8988T (cell line): ENCODE data around the gene SPRR1A.

Experiments used
- DNase-seq: peaks from one replicate; pipeline ENCODE4 v3.0.0; 2011

The SPRR1A gene, protein sequence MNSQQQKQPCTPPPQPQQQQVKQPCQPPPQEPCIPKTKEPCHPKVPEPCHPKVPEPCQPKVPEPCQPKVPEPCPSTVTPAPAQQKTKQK

DNA sequence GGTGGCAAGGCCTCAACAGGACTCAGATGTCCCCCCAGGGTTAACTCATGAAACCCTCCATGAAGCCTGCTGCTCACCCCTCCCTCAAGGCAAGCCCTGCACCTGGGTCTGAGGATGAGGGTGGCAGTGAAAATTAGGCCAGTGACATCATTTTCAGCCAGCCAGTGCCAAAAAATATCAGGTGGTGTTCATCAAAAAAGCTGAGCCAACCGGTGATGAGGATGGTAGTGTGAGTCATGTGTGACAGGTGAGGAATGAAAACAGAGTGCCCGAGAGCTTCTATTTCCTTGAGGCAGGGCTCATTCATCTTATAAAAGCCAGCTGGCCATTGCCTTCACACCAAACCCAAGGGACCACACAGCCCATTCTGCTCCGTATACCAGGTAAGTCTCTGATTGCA is at the start of gene SPRR1A:
Gene SPRR1A (plus strand): TSS at position 339 of the 400 bp plus-strand sequence. CDS start 1,150 bp downstream, outside the sequence.
- DNase-seq: no peak

DNA sequence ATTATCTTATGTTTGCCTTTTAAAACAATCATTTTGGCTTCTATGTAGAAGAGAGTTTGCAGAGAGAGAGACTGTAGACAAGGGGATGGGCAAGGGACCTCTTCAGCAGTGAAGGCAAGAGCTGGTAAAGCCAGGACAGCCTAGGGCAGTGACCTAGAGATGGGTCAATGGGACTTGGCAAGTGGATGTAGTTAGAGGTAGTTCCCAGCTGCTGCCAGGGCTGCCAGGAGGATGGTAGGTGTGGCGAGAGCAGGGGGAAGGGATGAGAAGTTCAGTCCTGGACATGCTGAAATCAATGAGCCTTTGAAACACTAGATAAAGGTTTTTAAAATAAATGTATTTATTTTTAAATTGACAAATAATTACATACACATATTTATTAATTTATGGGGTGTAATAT is 43.3 kb upstream of the SPRR1A start:
- DNase-seq: no peak

DNA sequence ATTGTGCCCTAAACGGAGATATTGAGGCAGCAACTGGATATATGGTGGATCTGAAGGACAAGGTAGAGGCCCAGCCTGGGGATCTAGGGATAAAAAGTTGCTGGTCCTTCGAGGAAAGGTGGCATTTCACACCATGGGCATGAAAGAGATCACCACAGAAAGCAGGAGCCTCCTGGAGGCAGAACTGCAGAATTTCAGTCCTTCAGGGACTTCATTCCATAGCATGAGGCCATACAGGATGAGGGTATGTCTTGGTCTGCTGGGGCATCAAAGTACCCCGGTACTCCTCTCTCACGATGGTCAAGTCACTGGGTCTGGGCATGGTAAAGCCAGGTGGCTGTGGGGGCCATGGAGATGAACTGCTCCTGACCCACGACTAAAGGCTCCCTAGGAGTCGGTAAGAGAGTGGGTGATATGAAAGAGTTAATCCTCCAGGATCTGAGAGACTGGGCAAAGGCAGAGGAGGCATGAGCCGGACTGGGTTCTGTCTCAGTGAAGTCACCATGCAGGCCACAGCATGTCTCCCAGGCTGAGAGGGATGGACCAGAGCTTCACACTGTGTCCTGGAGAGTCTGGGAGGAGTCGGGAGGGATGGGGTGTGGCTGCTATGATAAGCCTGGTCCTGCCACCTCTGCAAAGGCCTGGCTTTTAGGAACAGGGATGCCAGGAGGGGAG is 42.7 kb upstream of the SPRR1A start:
- DNase-seq: no peak

- no peak for DNase-seq
These were observed 41.7 kb upstream of the SPRR1A start for GRCh38 chr1:152942161-152942560.

GRCh38 chr1:152946248-152946647 is 37.6 kb upstream of the SPRR1A start:
- no peak for DNase-seq

DNA sequence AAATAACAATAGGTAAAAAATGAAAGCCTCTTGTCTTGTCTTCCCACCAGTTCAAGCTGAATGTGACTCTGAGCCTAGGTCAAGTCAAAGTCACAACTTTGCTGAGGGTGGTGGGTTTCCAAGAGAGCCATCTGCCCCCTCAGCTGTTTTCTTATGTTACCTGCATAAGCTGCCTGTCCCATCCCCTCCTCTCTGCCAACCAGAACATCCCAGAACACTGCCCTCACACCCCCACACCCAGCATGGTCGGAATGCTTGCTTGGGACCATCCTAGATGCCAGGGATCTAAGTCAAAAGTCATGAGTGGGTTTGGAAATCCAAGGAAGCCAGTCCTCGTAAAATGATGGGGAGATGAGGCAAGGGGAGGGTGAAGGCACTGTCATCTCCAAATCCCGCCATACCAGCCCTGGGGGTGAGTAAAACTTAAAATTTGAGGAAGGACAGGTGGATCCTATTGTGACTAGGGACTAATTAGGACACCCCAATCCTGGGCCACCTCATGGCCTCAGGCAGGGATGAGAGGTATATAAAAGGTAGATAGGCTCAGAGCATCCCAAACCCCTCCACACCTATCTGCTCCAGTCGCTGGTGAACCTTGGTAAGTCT is 37.1 kb upstream of the SPRR1A start, which contains the start of gene SPRR5:
Gene SPRR5 (plus strand): TSS at position 556 of the 606 bp plus-strand sequence. CDS start 1,349 bp downstream, outside the sequence.
- no peak for DNase-seq

DNA sequence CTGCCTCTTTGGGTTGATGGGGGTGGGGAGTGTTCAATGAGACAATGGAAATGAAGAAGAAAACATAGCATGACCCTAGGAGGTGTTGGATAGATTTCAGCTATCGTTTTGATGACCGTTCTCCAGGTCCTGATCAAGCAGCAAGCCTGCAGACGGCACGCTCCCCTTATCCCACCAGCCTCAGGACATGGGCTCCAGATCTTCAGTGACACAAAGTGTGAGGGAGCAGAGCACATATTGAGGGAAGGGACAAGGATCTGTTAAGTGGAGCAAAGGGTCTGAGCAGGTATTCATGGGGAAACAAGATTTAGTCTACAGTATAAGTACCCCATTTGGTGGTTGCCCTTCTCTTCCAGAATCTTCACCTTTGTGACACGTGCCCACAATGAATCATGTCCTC is 32.2 kb upstream of the SPRR1A start:
- no peak for DNase-seq

DNA sequence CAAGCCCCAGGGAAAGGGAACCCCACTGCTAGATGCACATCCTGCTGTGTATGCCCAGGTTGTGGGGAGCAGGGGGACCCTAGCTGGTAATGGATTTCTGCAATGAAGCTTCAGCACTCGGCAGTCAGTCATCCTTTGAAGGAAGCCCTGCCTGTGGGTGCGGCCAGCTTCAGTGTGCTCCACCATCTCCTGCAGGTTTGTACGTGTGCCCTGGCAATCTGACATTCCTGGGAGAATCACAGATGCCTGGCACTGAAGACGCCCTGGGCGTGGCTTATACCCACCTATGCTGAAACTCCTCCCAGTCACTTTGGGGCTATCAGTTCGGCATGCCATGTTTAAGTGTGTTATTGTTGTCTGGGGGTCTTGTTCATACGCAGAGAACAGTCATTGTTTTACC is 30.1 kb upstream of the SPRR1A start:
- no peak for DNase-seq

DNA sequence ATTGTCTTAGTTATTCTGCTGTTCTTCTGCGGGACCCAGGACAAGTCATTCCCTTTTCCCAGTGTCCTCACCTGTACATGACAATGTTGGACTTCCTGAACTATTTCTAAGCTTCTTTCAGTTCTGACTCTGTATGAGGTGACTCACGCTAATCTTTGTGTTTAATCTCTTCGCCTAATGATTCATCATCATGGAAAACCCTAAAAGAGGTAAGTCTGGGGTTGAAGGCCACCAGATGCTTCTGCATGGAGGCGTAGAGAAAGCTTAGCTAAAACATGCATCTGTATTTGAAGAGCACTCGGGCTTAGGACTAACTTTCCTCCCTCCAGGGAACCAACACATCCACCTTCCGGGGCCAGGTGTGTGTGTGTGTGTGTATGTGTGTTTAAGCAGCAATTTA is 29.4 kb upstream of the SPRR1A start:
- DNase-seq: no peak

- no peak for DNase-seq
These were observed 26.3 kb upstream of the SPRR1A start for GRCh38 chr1:152957561-152957960.

GRCh38 chr1:152959273-152959672 is 24.6 kb upstream of the SPRR1A start:
- no peak for DNase-seq

GRCh38 chr1:152959801-152960451 is 24.0 kb upstream of the SPRR1A start:
- no peak for DNase-seq

GRCh38 chr1:152960452-152961044 is 23.3 kb upstream of the SPRR1A start:
- no peak for DNase-seq

DNA sequence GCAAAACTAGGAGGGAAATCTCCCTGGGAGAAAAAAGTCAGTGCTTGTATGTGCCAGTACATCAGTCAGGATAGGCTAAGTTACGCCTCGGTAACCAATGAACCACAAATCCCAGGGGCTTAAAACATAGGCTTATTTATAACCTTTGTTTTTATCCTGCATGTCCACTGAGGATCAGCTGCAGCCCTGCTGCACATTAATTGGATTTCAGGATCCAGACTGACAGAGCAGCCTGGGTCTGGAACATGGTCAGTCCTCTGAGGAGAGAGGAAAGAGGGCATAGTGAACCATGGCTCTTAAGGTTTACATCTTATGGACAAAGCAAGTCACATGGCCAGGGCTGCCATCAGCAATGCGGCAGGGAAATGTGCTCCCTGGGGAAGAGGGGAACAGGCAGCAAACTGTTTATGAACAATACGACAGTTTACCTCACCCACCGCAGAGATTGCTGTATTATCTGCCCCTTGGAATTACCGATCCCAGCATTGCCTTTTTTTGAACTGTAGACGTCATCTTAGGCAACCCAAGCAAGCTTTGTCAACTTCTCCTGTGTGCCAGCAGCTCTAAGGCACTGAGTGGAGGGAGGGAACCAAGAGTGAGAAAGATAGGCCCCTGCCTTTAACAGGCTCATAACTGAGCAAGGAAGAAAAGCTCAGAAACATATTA is 22.5 kb upstream of the SPRR1A start:
- no peak for DNase-seq

GRCh38 chr1:152962876-152963415 is 20.9 kb upstream of the SPRR1A start:
- DNase-seq: no peak

GRCh38 chr1:152964536-152964935 is 19.3 kb upstream of the SPRR1A start:
- DNase-seq: no peak

- no peak for DNase-seq
These were observed 18.0 kb upstream of the SPRR1A start for GRCh38 chr1:152965853-152966252.

DNA sequence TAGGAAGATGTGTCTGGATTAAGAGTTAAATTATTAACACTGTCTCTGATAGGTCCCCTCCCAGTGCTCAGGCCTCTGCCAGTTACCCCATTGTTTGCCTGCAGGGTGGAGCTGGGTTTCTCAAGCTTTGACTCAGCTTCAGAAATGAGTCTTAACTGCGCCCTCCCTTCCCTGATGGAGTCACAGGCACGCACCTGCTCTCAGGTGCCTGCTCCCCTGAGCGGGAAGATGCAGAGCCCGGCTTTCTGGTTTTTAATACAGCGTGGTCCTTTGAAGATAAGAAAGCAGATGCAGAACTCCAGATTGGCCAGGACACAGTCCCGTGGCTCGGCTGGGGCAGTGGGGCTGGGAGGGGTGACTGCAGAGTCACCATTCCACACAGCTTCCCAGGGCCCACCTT is 16.7 kb upstream of the SPRR1A start:
- DNase-seq: no peak

DNA sequence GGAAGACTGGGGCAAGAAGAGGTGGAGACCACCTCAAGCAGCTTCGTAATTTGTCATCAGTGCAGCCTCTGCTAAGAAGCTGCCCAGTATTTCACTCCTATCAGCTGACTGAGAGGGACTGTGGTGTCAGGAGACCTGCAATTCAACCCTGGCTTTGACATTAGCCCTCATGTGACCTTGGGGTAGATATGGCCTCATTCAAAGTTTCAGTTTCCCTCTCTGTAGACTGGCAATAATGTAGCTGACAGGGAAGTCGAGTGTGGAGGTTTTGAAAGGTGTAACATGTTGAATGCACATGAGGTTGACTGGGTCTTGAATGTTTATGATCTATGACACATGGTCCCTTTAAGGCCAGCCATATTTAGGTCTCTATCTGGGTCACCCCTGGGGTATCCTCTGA is 15.6 kb upstream of the SPRR1A start:
- DNase-seq: no peak

DNA sequence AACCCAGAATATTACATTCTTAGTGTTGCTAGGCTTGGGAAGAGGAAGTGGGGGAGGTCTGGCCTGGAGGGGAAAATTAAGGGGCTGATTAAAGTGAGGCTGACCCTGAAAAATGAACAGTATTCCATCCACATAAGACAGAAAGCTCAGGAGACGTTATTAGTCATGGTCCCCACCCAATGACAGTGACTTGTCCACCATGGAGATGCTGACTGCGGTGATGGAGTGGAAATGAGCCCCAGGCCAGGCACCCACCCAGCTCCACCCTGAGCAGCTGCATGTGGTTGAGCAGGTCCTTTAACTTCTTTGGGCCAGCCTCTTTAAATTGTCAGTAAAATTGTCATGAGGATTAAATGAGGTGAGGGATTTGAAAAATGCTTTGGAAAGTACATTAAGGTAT is 14.8 kb upstream of the SPRR1A start:
- DNase-seq: no peak

DNA sequence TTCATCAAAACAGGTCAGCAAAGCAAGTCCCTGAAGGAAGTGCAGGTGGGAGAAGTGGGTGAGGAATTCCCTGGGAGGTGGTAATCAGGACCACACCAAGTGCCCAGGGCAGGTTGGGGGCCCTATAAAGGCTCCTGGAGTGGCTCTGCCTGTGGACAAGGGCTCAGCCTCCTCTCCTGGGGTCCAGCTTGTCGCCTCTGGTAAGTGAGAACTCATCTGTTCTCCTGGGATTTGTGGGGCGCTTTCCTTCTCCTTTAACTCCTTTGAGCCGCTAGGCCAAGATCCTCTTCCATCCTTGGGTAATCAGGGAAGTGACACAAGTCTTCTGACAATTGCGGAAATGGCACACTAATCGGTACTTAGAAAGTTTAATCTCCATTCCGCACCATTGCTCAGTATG is 13.4 kb upstream of the SPRR1A start, which contains the start of gene SPRR4:
Gene SPRR4 (plus strand): TSS at position 154 of the 400 bp plus-strand sequence. CDS start 1,243 bp downstream, outside the sequence.
- no peak for DNase-seq

- no peak for DNase-seq
These were observed 11.5 kb upstream of the SPRR1A start for GRCh38 chr1:152972196-152972886.
